GM18858 (cell line): ENCODE data around the gene ADGRG1.
"Not testable (repeated sequence)": the region's sequence is repeated elsewhere in the genome, so short reads cannot be mapped to it uniquely, and the experiment has no call there.

Experiments used
- ATAC-seq: cut with Tn5 transposase; IDR thresholded peaks from one replicate; pipeline ENCODE4 v1.9.1; 2021; ENCODE audit not compliant: unreplicated experiment

Gene ADGRG1

DNA sequence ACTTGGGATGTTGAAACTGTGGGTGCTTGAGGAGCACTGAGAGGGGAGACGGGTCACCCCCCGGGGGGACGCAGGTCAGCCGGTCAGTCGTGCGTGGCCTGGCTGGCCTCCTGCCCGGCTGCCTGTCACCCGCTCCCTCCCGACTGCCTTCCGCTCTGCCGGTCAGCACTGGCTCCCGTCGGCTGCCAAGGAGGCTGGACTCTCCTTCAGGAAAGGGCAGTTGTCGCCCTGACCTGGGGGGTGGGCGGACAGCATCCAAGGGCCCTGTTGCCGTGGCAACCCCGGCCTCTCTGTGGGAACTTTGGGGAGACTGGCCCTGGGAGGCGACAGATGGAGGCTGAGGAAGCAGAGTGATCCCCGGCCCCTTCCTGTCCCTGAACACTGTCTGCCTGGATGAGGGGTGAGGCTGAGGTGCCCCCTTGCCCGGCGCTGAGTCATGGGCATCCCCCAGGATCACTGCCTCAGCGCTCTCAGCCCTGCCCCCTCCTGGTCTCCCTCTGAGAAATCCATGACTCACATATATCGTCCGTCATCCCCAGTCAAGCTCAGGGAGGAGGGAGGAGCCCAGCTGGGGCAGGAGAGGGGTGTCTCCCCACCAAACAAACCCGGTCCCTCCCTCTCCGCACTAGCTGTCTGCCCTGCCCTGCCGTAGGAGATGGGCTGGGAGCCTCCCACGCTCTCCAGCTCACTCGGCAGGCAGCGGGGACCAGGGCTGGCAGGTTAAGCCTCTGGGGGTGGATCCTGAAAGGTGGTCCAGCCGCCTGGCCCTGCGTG is at the start of gene ADGRG1:
Gene ADGRG1 (plus strand): TSS at position 623 of the 774 bp plus-strand sequence. CDS start 21,658 bp downstream, outside the sequence.
- ATAC-seq, result no peak

DNA sequence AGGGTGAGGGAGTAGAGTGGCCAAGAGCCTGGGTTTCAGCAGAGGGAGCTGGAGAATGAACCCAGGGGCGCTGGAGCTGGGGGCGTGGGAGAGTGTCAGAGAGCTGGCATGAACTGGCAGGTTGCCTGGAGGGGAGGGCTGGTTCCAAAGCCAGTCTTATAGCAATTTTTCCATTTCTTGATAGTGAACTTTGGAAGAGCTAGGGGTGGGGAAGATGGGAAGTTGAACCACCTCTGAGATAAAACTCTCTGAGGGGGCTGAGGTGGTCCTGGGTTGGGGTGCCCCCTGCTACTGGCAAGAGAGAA is 49.1 kb upstream of the ADGRG1 start:
- ATAC-seq, result no peak

DNA sequence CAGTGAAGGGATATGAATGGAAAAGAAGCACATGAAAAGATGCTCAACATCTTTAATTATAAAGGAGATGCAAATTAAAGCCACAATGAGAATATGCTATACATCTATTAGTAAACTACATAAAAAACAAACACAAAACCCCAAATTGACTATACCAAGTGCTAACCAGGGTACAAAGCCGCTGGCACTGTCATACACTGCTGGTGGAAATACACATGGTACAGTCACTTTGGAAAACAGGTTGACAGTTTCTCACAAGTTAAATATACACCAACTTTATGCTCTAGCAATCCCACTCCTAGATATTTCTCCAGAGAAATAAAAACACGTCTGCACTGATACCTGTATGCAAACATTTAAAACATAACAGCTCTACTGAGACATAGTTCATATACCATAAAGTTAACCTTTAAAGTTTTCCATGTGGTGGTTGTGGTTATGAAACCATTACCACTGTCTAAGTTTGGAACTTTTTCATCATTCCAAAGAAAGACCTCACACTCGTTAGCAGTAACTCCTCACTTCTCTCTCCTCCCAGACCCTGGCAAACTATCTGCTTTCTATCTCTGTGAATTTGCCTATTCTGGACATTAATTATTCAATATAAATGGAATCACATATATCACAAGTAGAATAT is 43.3 kb upstream of the ADGRG1 start:
- no peak for ATAC-seq

DNA sequence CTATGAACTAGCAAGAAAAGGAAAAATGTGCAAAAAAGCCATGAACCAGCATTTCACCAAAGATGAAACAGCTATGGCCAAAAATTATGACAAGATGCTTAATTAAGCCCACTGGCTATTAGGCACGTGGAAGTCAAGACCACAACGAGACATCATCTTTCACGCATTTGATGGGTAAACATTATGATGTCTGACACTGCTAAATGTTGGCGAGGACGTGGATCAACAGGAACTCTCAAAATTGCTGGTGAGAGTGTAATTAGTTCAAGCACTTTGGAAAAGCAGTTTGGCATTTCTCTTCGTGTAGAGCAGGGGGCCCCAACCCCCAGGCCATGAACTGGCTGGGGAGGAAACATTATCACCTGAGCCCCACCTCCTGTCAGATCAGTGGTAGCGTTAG is 39.6 kb upstream of the ADGRG1 start:
- no peak for ATAC-seq

DNA sequence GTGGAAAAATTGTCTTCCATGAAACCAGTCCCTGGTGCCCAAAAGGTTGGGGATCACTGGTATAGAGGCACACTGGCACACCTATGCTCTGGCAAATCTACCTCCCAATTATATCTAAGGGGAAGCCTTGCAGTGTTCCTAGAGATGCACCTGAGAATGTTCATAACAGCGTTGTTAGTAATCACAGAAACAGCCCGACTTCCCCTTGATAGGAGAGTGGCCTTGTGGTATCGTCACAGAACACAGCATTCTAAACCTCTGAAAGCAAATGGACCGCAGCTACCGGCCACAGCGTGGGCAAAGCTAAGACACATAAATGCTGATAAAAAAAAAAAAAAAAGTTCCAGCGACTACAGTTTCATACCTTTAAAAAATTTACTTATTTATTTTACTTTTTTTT is 39.1 kb upstream of the ADGRG1 start:
- no peak for ATAC-seq

DNA sequence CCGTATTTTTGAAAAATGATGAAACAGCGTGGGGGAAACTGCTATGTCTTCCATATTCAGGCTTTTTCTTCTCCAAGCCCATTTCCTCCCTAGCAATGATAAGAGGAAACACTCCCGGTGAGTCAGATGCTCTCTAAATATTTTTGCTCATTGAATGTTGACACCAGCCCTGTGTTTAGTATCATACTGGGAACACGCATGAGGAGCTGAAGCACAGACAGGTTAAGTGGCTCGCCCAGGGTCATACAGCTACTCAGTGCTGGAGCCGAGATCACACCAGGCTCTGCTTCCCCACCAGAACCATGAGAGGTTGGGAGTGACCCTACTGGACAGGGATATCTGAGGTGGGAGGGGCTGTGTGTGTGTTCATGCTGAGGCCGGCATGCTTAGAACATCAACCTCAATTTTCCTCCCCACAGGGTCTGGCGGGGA is 37.8 kb upstream of the ADGRG1 start:
- no peak for ATAC-seq

DNA sequence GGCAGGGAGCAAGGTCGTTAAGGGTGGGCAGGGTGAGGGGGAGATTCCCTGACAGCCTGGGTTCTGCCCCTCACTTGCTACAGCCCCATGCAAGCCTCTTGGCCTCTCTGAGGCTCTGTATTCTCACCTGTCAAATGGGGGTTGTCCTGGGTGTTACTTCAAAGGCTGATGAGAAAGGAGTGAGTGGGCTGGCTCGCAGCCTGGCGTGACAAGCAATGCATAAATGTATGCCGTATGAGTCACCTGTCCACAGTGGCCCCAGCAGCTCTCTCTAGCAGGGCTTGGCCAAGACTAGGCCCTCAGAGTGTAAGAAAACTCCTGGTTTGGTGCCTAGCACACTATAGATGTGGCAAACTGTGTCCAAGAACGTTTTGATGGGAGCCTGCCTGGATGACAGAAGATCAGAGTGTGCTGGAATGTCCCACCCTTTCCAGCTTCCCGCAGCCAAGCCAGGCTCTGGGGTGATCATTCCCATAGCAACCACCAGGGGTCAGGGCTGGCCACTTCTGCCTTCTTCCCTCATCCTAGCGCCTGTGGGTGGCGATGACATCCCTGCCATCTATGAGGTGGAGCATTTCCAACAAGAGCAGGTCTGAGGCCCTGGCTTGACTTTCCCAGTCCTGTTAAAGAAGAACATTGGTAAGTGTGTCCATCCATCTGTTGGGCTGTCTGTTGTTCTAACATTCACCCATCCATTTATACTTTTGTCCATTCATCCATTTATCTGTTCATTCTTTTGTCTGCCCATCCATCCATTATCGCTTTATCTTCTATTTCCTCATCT is 37.2 kb upstream of the ADGRG1 start:
- peak; percentile 65 for ATAC-seq

DNA sequence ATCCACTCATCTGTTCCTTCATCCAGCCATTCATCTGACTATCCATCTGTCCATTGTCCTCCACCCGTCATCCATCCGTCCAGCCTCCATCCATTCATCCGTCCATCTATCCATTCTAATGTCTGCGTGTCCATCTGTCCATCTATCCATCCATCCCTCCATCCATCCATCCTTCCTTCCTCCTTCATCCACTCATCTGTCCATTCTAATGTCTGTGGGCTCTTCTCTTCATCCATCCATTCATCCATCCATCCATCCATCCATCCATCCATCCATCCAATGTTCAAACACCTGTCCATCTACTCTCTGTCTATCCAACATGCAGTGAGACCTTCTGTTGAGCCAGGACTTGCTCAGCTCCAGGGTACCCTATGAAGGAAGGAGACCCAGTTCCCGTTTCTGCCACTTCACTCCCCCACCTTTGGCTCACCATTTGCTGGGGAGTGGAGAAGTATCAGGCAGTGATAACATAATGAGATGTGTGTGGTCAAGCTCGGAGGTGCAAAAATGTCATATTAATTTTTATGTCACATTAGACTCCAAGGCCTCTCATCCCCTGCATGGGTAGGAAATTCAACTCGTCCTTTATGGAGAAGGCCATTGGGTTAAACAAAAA is 36.5 kb upstream of the ADGRG1 start:
- no peak for ATAC-seq

DNA sequence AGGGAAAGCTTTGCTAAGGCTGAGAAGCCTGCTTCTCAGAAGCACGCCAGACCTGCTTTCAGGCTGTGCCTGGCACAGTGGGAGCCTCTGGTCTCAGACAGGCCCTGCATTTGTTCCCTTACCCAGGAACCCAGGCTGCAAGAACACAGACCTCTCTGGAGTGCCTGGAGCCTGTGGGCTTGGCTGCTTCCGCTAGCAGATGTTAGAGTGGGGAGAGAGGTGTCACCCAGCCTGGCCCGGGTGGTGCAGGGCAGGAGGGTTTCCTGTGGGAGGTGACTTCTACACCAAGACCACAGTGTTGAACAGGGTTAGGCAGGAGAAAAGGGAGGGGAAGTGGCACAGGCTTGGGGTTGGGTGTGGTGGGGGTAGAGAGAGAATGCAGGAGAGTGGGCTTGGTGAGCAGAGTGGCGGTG is 35.8 kb upstream of the ADGRG1 start:
- ATAC-seq, result peak; percentile 56

DNA sequence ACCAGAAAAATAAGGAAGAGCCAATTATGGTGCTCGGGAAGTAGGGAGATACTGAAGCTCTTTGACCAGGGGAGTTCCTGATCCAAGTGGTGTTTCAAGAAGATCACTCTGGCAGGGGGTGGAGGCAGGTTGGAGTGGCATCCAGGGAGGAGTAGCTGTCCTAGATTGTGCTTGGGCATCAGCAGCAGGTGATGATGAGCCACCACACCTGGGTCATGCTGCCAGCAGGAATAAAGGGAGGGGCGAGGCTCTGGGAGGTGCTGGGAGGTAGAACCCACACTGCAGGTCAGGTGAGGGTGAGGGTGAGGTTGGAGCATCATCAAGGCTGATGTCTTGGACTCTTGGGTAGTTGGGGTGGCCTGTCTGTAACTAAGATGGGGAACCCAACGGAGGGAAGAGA is 35.4 kb upstream of the ADGRG1 start:
- no peak for ATAC-seq

DNA sequence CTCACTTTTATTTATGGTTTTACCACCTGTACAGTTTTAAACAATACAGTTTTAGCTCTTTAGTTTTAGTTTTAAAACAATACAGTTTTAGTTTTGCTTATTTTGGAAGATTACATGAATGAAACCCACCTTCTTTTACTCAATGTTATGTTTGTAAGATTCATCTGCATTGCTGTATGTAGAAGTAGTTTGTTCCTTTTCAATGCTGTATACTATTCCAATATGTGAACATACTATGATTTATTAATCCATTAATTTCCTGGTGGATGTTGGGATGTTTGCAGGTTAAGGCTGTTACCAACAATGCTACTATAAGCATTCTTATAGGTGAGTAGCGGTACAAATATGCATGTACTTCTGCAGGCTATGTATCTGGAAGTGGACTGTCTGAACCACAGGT is 34.4 kb upstream of the ADGRG1 start:
- ATAC-seq, result no peak

DNA sequence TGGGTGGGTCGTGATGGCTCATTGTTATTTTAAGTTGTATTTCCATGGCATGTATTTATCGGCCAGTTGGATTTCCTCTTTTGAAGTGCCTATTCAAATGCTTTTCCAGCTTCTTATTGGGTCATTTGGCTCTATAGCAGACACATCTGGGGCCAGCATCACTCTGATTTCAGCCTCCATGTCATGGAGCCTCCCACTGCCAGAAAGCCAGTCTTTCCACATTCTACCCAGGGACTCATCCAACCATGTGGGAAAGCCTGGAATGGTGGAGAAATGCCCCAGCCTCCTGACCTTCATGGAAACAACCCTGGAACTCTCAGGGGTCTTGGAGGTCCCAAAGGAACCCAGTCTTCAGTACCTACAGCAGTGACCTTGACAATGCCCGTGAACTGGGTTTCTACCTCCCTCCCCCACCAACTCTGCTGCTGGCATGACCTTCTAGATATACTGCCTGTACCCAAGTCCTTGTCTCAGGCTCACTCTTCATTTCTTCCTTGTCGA is 33.8 kb upstream of the ADGRG1 start:
- no peak for ATAC-seq

DNA sequence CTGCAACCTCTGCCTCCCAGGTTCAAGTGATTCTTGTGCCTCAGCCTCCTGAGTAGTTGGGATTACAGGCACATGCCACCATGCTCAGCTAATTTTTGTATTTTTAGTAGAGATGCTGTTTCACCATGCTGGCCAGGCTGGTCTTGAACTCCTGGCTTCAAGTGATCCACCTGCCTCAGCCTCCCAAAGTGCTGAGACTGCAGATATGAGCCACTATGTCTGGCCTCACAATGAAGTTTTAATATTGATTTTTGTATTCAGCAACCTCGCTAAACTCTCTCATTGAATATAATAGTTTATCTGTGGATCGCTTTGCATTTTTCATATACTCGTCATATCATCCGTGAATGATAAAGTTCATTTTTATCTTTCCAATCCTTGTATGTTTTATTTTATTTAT is 32.2 kb upstream of the ADGRG1 start:
- not testable (repeated sequence) for ATAC-seq

DNA sequence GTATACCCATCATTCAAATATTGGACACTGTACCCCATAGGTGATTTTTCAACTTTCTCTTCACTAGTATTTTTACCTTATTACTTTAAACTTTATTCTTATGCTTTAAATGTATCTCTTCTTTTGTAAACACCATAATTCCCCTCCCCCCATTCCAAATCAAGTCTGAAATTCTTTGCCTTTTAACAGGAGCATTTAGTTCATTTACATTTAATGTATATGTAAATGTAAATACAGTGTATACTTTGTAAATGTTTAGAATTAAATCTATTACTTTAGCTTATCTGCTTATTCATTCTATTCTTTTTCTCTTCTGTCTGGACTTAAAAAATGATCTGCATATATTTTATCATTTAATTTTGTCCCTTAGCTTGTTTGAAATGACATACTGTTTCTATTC is 30.0 kb upstream of the ADGRG1 start:
- ATAC-seq, result no peak

DNA sequence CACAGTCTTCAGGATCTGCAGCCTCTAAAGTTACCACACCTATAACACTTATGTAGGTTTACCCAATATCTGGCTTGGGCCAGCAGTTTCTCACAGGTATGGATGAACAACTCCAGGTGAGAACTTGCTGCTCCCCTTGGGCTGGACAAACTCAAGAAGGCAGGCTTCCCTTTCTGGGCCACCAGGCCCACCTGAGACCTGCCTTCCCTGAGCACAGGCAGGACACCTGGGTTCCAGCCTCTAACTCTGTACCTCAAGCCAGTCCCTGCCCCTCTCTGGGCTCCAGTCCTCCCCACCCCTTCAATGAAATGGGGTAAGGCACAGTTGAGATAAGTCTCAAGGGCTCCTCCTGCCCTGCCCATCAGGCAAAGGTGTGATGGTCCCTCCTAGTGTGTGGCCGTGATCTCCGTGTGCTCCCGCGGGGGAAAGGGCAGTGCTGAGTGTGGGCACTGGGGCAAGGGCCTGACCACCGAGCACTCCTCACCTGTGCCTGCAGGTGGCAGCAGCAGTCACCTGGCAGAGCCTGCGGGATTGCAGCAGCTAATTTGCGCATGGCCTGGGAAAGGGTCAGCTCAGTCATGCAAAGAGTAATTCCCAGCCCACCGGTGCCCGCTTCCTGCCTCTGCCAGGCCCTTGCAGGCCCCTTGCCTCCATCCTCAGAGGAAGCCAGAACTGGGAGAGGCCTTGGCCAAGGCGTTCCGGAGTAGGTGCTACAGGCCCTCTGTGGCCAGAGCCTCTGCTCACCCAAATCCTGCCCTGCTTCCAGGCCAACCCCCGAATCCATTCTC is 28.2 kb upstream of the ADGRG1 start:
- no peak for ATAC-seq

DNA sequence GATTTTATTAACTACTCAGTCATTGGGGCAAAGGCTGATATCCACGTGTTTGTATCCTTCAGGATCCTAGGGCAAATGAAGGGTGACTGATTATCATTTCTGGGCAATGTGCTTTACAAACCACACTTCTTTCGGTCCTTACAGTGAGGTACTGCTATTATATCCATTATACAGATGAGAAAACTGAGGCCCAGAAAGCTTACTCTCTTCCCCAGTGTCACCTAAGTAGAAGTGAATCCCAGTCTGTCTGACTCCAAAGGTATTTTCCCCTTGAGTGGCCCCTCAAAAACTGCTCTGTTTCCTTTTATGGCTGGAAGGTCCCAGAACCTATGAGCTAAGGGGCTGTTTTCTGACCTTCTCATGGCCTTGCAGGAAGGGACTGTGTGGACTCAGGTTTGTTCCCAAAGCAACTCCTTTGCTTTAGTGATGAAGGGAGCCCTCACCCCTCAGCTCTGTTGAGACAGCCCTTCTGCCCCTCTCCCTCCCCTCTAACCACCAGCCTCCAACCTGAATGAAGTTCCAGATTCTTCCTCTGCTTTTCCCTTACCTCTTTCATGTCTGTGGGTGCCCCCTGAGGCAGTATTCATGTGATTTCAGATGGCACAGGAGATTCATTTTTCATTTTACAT is 27.4 kb upstream of the ADGRG1 start:
- ATAC-seq, result no peak

DNA sequence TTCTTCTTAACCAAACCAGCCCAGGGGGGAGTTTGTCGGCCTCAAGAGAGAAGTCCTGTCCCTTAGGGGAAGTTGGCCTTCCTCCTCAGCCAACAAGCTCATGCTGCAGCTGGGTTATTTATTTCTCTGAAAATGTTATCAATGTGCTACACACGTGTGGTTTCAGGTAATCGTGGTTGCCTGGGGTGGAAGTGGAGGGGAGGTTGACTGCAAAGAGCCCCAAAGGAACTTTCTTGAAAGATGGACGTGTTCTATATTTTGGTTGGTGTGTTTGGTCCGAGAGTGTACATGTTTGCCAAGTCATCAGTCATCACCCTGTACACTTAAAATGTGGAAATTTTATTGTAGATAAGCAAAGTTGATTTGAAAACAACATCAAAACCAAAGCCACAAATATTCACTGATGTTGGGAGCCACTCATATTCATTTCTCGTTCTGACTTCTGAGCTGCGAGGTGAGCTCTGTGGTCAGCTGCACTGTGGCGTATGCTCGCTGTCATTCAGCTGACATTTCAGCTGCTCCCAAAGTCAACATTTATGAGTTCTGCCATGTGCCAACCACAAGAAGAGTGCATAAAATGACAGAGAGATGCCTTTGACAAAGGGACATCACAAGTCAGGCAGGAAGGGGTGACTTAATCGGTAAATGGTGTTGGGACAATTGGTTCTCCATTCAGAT is 26.5 kb upstream of the ADGRG1 start:
- peak; percentile 76 for ATAC-seq

DNA sequence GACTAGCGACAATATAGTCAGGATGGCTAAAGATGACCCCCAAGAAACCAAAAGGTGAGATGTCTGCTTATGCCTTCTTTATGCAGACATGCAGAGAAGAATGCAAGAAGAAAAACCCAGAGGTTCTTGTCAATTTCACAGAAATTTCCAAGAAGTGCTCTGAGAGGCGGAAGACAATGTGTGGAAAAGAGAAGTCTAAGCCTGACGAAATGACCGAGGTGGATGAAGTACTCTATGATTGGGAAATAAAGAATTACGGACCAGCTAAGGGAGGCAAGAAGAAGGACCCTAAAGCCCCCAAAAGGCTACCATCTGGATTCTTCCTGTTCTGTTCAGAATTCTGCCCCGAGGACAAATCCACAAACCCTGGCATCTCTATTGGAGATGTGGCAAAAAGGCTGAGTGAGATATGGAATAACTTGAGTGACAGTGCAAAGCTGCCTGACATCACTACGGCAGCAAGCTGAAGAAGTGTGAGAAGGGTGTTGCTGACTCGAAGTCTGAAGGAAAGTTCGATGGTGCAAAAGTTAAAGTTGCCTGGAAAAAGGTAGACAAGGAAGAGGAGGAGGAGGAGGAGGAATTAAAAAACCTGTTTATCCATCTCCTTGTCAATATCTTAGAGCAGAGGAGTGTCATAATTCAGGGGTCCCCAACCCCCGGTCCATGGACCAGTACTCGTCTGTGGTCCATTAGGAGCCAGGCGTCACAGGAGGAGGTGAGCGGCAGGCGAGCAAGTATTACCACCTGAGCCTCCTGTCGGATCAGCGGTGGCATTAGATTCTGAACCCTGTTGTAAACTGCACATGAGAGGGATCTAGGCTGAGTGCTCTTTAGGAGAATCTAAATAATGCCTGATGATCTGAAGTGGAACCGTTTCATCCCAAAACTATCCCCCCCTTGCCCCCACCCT is 25.1 kb upstream of the ADGRG1 start:
- ATAC-seq, result no peak

DNA sequence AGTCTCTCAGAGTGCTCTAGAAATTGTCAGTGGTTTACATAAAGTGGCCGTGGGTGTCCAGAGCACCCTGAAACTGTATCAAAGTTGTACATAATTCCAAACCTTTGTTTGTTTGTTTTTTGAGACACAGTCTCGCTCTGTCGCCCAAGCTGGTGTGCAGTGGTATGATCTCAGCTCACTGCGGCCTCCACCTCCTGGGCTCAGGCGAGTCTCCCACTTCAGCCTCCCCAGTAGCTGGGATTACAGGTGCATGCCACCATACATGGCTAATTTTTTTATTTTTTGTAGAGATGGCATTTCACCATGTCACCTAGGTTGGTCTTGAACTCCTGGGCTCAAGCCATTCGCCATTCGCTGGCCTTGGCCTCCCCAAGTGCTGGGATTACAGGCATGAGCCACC is 24.3 kb upstream of the ADGRG1 start:
- ATAC-seq, result no peak
